Neural progenitor cell (in vitro differentiated cells): ENCODE data around the gene SHISA2. TPM values are rescaled to one million over a fixed set of nuclear protein-coding genes. Genes with fewer than 3 reads are reported as not detected.

Source experiments
- DNase-seq: peaks from one replicate; pipeline ENCODE4 v3.0.0-alpha.2; 2016; ENCODE audit warnings: low spot score
- H2AFZ ChIP-seq: fragments of 200-600 bp; sonication (generic); replicated peaks from 2 replicates; pipeline ENCODE4 v1.6.1; 2016; ENCODE audit warnings: antibody characterized with exemption
- H3F3A ChIP-seq: fragments of 200-600 bp; sonication (generic); 2 replicates; pipeline ENCODE4 v1.6.1; 2016; ENCODE audit warnings: antibody characterized with exemption, low read depth
- H3K27ac ChIP-seq: fragments of 200-600 bp; sonication (generic); 2 replicates; pipeline ENCODE4 v1.5.1; 2016; ENCODE audit warnings: mild to moderate bottlenecking
- H3K27me3 ChIP-seq: fragments of 200-600 bp; sonication (generic); 2 replicates; pipeline ENCODE4 v1.6.1; 2016; ENCODE audit warnings: mild to moderate bottlenecking, moderate library complexity
- H3K36me3 ChIP-seq: fragments of 200-600 bp; sonication (generic); 2 replicates; pipeline ENCODE4 v1.5.1; 2016
- H3K4me1 ChIP-seq: fragments of 200-600 bp; sonication (generic); 2 replicates; pipeline ENCODE4 v1.6.1; 2016; ENCODE audit warnings: mixed run types
- H3K4me2 ChIP-seq: fragments of 200-600 bp; sonication (generic); 2 replicates; pipeline ENCODE4 v1.6.1; 2016
- H3K4me3 ChIP-seq: fragments of 200-600 bp; sonication (generic); 2 replicates; pipeline ENCODE4 v1.5.1; 2016
- H3K79me2 ChIP-seq: fragments of 200-600 bp; sonication (generic); 2 replicates; pipeline ENCODE4 v1.6.1; 2016; ENCODE audit warnings: low read depth
- H3K9ac ChIP-seq: fragments of 200-600 bp; sonication (generic); 2 replicates; pipeline ENCODE4 v1.6.1; 2016
- H3K9me3 ChIP-seq: fragments of 200-600 bp; sonication (generic); 2 replicates; pipeline ENCODE4 v1.5.1; 2016; ENCODE audit warnings: low read depth
- H4K20me1 ChIP-seq: fragments of 200-600 bp; sonication (generic); 2 replicates; pipeline ENCODE4 v1.6.1; 2016; ENCODE audit warnings: low read depth
- H3K27ac Mint-ChIP-seq: 3 replicates; pipeline ENCODE4 v1.8.0; 2021; ENCODE audit warnings: mixed read lengths
- H3K27me3 Mint-ChIP-seq: 2 replicates; pipeline ENCODE4 v1.8.0; 2022; ENCODE audit warnings: low read depth, mild to moderate bottlenecking, inconsistent platforms, moderate library complexity, mixed read lengths; ENCODE audit not compliant: insufficient read depth
- H3K36me3 Mint-ChIP-seq: 3 replicates; pipeline ENCODE4 v1.8.0; 2021; ENCODE audit warnings: mixed read lengths
- H3K4me1 Mint-ChIP-seq: 3 replicates; pipeline ENCODE4 v1.8.0; 2021; ENCODE audit warnings: mixed read lengths
- H3K4me3 Mint-ChIP-seq: 3 replicates; pipeline ENCODE4 v1.8.0; 2021; ENCODE audit warnings: mild to moderate bottlenecking, moderate library complexity, mixed read lengths
- H3K9me3 Mint-ChIP-seq: 3 replicates; pipeline ENCODE4 v1.8.0; 2020; ENCODE audit warnings: mixed read lengths
- CTCF ChIP-seq: fragments of 200-600 bp; sonication (generic); IDR thresholded peaks from 2 replicates; pipeline ENCODE4 v1.5.1; 2017; ENCODE audit warnings: antibody characterized with exemption, mild to moderate bottlenecking
- EZH2 ChIP-seq: fragments of 200-600 bp; sonication (generic); IDR thresholded peaks from 2 replicates; pipeline ENCODE4 v1.6.1; 2017; ENCODE audit warnings: antibody characterized with exemption, mild to moderate bottlenecking, moderate library complexity
- EZH2phosphoT487 ChIP-seq: fragments of 200-600 bp; sonication (generic); IDR thresholded peaks from 2 replicates; pipeline ENCODE4 v1.6.1; 2017; ENCODE audit warnings: antibody characterized with exemption
- total RNA-seq: library from RNA; depleted of rRNA; stranded (reverse); fragments of >200 nt; gene quantifications from 2 replicates; pipeline ENCODE4 v1.2.3, GENCODE V29; 2015; ENCODE audit warnings: low replicate concordance

The SHISA2 gene
- total RNA-seq, 1 donor from 2014 or later = 386 TPM

GRCh38 chr13:26007261-26008125 lies 44.3 kb downstream of the SHISA2 start:
- Histone ChIP-seq H4K20me1 (no peaks in the 10 kb centered on the region), H3K4me1 (peaks cover 7% of the 10 kb centered on the region), H3K9ac (no peak overlapping the region), H2AFZ (no peak overlapping the region), H3K4me2 (no peak overlapping the region), H3K27ac (no peak overlapping the region), H3K79me2 (no peaks in the 10 kb centered on the region), H3K36me3 (peaks cover 6% of the 10 kb centered on the region), H3K4me3 (no peak overlapping the region), H3F3A (no peaks in the 10 kb centered on the region), H3K9me3 (peaks cover 14% of the 10 kb centered on the region), H3K27me3 (no peaks in the 10 kb centered on the region)
- H3K4me3 Mint-ChIP-seq = no peak overlapping the region
- DNase-seq = no peak
- peaks cover 2% of the 10 kb centered on the region for H3K27me3 Mint-ChIP-seq
- TF ChIP-seq EZH2 (no peak), CTCF (no peak), EZH2phosphoT487 (no peak)
- H3K27ac Mint-ChIP-seq = no peak overlapping the region
- H3K9me3 Mint-ChIP-seq = peaks cover 12% of the 10 kb centered on the region
- no peaks in the 10 kb centered on the region for H3K36me3 Mint-ChIP-seq
- H3K4me1 Mint-ChIP-seq = peaks cover 3% of the 10 kb centered on the region

Other genes starting within 250 kb of the SHISA2 start
- 17.3 and 25.3 TPM in 2 replicates for gene RNF6, start 170.3 kb upstream of the SHISA2 start, total RNA-seq
- gene CDK8, start 202.1 kb upstream of the SHISA2 start, total RNA-seq = 51.5 and 69.3 TPM in 2 replicates